HG03342 (cell line): Measurements from ENCODE around the gene DAG1.

Experiments
- ATAC-seq: cut with Tn5 transposase; IDR thresholded peaks from one replicate; pipeline ENCODE4 v1.9.1; 2021; ENCODE audit warnings: mild to moderate bottlenecking, moderate library complexity; ENCODE audit not compliant: unreplicated experiment

The DAG1 gene

DNA sequence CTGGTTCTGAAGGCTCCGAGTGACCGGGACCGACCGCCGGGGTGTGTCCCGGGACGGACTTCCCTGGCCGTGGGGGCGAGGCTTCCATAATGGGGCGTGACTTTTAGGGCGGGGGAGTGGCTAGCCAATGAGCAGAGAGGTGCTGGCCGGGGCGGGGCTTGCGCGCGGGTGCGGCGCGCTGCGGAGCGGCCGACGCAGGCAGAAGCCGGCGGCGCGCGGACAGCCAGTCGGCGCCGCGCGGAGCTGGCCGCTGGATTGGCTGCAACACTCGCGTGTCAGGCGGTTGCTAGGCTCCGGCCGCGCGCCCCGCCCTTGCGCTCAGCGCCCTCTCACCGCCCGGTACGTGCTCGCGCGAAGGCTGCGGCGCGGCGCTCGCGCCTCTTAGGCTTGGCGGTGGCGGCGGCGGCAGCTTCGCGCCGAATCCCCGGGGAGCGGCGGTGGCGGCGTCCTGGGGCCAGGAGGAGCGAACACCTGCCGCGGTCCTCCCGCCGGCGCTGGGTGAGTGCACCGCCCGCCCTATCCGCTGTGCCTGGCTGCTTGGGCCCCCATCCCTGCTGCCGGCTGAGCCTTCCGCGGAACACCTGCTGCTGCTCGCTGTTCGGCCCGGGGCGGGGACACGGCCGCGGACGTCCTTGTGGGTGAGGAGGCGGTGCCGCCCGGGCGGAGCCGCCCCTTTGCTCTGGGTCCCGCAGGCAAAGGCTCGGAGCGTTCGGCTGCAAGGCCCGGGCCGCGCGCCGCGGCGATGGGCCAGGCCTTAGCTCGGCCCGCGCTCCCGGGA, at the start of gene DAG1:
Gene DAG1, plus strand, starts transcription at position 332 of the 778 bp plus-strand sequence. CDS start 40,268 bp downstream, outside the sequence.
- ATAC-seq: peak; percentile 79

- no peak for ATAC-seq
Observed at GRCh38 chr3:49421890-49422378, 48.1 kb upstream of the DAG1 start.

GRCh38 chr3:49422379-49423248, 47.5 kb upstream of the DAG1 start, which contains the start of gene AMT:
TSS of gene AMT (minus strand) at chr3:49422473. CDS start at chr3:49422450, 23 bp downstream.
- no peak for ATAC-seq

DNA sequence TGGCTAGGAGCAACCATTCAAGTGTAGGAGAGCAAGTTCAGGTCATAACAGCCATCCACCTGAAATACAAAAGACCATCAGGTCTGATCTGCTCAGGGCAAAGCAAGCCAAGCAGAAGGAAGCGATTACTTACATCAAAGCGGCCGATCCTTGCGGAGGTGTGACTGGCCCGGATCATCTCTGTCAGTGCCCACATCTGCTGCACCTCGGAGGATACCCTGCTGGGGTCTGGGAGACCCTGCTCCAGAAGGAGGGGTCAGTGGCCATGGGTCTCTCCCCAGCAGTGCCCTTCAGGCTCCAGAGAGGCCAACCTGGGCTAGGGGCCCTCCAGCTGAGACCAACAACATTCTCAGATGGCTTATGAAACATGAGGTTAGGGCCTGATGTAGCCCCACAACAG, 45.3 kb upstream of the DAG1 start:
- ATAC-seq: no peak

GRCh38 chr3:49427586-49427985, 42.5 kb upstream of the DAG1 start:
- no peak for ATAC-seq

DNA sequence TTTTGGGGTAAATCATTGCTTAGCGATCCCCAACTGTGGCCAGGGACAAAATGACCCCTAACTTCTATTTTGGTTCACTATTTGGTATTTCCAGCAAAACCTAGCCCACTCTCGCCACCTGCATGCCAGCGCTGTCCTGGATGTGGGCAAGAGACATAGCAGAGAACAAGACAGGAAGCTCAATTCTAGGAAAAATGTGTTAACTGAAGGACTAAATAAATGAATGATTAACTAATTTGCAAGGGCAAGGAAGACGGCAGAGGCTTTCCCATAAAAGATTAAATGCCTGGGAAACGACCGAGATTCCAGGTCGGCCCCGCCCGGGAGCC, 41.4 kb upstream of the DAG1 start:
- ATAC-seq: no peak

DNA sequence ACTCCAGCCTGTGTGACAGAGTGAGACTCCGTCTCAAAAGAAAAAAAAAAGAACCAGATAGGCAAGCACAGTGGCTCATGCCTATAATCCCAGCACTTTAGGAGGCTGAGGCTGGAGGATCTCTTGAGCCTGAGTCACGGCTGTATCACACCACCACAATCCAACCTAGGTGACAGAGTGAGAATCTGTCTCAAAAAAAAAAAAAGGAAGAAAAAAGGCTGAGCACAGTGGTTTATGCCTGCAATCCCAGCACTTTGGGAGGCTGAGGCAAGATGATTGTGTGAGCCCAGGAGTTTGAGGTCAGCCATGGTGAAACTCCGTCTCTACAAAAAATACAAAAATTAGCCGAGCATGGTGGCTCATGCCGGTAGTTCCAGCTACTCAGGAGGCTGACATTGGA, 35.3 kb upstream of the DAG1 start:
- no peak for ATAC-seq

- no peak for ATAC-seq
Observed at GRCh38 chr3:49445391-49445790, 24.7 kb upstream of the DAG1 start.

- ATAC-seq: no peak
Observed at GRCh38 chr3:49453621-49454020, 16.4 kb upstream of the DAG1 start.

GRCh38 chr3:49454458-49454857, 15.6 kb upstream of the DAG1 start:
- no peak for ATAC-seq

GRCh38 chr3:49454898-49455681, 15.0 kb upstream of the DAG1 start:
- ATAC-seq: no peak

DNA sequence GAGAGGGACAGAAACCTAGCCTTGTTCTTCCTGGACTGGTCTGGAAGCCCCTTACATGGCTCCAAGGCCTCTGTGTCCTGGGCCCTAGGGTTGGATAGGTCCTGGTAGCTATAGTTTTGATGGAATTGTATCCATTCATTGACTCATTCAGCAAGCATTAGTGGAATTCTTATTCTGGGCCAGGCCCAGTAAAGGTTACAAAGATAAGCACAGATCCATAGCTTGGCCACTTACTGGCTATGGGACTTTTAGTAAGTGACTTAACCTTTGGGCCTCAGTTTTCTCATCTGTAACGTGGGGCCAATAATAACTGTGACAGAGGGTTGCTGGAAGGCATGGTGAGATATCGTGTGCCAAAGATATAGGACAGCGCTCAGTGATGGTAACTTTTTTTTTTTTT, 13.6 kb upstream of the DAG1 start:
- ATAC-seq: no peak

GRCh38 chr3:49460188-49460890, 9.7 kb upstream of the DAG1 start:
- no peak for ATAC-seq

GRCh38 chr3:49460956-49461355, 9.1 kb upstream of the DAG1 start:
- ATAC-seq: no peak

DNA sequence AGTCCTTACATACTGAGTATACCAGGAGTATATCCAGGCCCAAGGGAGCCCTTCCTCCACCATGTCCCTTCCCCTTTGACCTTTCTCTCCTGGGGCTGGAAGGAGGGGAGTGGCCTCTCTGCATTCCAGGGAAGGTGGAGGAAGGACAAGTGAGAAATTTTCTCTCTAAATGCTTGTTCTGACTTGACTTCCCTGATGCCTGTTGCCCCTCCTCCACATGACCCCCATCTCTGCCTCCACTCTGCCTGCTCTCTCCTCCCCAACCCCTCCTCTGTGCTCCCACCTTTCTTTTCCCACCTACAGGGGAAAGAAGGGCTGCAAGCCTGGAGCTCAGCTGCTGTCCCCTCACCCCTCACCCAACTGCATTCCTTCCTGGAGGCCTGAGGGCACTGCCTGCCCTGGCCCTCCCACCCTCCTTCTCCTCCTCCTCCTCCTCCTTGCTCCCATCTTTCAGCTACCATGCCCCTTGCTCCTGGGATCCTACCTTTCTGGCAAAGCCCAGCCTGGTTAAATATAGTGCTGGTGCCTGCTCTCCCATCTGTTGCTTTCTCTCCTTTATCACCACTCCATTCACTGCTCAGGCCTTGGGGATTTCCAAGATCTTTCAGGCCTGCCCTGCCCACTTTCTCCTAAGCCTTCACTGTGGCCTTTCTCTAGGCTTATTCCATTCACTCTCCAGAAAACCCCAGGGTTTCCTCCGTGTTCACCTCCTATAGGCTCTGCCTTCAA, 8.5 kb upstream of the DAG1 start:
- no peak for ATAC-seq

DNA sequence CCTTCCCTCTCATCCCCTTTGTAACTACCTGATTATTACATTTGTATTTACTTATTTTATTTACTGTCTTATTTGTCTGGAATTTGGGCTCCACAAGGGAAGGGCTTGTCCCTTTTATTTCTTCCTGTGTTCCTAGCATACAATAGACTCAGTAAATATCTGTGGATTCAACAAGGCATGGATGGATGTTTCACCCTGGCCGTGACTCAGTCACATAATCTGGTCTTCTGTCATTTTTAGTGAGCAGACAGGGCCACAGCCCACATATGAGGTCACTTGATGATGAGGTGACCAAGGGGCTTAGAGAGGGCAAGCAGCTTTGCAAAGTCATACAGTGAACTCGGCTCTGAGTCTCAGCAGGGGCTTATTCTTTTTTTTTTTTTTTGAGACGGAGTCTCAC, 7.8 kb upstream of the DAG1 start:
- ATAC-seq: no peak

DNA sequence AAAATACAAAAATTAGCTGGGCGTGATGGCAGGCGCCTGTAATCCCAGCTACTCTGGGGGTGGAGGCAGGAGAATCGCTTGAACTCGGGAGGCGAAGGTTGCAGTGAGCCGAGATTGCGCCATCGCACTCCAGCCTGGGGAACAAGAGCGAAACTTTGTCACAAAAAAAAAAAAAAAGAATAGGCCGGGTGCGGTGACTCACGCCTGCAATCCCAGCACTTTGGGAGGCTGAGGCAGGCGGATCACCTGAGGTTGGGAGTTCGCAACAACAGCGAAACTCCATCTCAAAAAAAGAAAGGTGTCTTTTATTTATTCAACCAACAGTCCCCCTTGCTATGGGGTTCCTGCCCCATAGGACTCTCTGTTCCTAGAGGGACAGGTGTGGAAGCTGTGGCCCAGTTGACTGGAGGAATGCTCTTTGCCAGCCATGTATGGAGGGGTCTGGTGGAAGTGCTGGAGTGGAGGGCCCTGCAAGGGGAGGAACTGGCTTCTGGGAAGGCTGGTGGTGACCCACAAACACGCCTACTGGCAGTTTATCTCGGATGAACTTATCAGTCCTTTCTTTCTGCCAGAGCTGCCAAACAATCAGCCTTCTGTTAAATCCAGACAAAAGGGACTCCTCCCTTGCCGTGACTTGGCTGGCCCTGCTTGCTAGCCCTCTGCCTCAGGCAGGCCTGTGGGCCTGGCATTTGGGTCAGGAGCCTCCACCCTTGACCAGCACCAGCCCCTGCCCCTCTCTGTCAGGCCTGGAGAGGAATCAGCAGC, 4.6 kb upstream of the DAG1 start:
- ATAC-seq: no peak

DNA sequence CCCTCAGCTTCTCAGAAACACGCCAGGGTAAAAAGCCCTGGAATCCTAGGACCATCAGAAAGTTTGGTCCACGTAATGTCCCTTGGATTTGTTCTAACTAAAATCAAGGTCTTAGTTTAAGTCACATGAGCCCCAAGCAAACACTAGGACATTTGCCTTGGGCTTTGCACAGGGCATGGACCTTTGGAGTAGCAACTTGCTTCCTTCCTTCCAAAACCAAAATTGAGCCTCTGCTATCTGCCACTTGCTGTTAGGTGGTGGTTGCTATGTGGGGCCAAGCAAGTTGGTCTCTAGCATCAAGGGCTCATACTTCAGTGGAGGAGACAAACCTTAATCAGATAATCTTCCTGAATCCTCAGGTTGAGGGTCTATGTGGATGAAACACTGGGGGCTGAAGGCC, 4.0 kb upstream of the DAG1 start:
- no peak for ATAC-seq
